Progenitor cell of endocrine pancreas (in vitro differentiated cells): ENCODE results near the gene THAP7. TPM values are rescaled to one million over a fixed set of nuclear protein-coding genes. Genes with fewer than 3 reads are reported as not detected.
A peak's percentile ranks its signal among the peaks of the same experiment; 100 is the strongest.

Source experiments
- DNase-seq: peaks from one replicate; pipeline ENCODE4 v3.0.0; 2021; ENCODE audit warnings: low spot score; ENCODE audit not compliant: unreplicated experiment
- H3K27ac Mint-ChIP-seq: 2 replicates; pipeline ENCODE4 v1.8.0; 2021; ENCODE audit warnings: mild to moderate bottlenecking, moderate library complexity, mixed read lengths
- H3K27me3 Mint-ChIP-seq: 2 replicates; pipeline ENCODE4 v1.8.0; 2021; ENCODE audit warnings: mixed read lengths
- H3K36me3 Mint-ChIP-seq: 2 replicates; pipeline ENCODE4 v1.8.0; 2022; ENCODE audit warnings: mixed read lengths; ENCODE audit not compliant: insufficient read depth
- H3K4me1 Mint-ChIP-seq: 2 replicates; pipeline ENCODE4 v1.8.0; 2021; ENCODE audit warnings: low read depth, mixed read lengths
- H3K4me3 Mint-ChIP-seq: 2 replicates; pipeline ENCODE4 v1.8.0; 2021; ENCODE audit warnings: low read depth, mild to moderate bottlenecking, moderate library complexity, mixed read lengths
- H3K9me3 Mint-ChIP-seq: 2 replicates; pipeline ENCODE4 v1.8.0; 2021; ENCODE audit warnings: low read depth, mixed read lengths
- CTCF ChIP-seq: fragments of 200-600 bp; sonication (generic); IDR thresholded peaks from one replicate; pipeline ENCODE4 v1.5.0; 2021; ENCODE audit warnings: antibody characterized with exemption, mild to moderate bottlenecking; ENCODE audit not compliant: unreplicated experiment
- total RNA-seq: library from RNA; stranded (reverse); gene quantifications from 2 replicates; pipeline ENCODE4 v1.2.1, GENCODE V29; 2021

THAP7 gene
- total RNA-seq, 1 donor from 2014 or later: 17.6 TPM

GRCh38 chr22:21022955-21023614 lies 21.2 kb upstream of the THAP7 start:
- Mint-ChIP-seq H3K36me3 (no peaks in the 10 kb centered on the region), H3K27ac (no peak overlapping the region), H3K4me3 (no peak overlapping the region), H3K9me3 (peaks cover 3% of the 10 kb centered on the region), H3K27me3 (no peaks in the 10 kb centered on the region), H3K4me1 (no peaks in the 10 kb centered on the region)
- peak; percentile 27 for TF ChIP-seq CTCF
- no peak for DNase-seq

- Mint-ChIP-seq H3K9me3 (peaks cover 3% of the 10 kb centered on the region), H3K27me3 (no peaks in the 10 kb centered on the region), H3K4me1 (no peaks in the 10 kb centered on the region), H3K4me3 (no peak overlapping the region), H3K36me3 (no peaks in the 10 kb centered on the region), H3K27ac (no peak overlapping the region)
- no peak for TF ChIP-seq CTCF
- DNase-seq: no peak
Measured at GRCh38 chr22:21022507-21022906, 20.6 kb upstream of the THAP7 start.

- Mint-ChIP-seq H3K4me1 (peaks cover 3% of the 10 kb centered on the region), H3K27ac (peak overlapping the region; percentile 68), H3K9me3 (peaks cover 3% of the 10 kb centered on the region), H3K4me3 (no peak overlapping the region), H3K27me3 (no peaks in the 10 kb centered on the region), H3K36me3 (no peaks in the 10 kb centered on the region)
- TF ChIP-seq CTCF: peak; percentile 40
- DNase-seq: no peak
Measured at GRCh38 chr22:21020802-21021429, 19.0 kb upstream of the THAP7 start.

- Mint-ChIP-seq H3K36me3 (no peaks in the 10 kb centered on the region), H3K27me3 (no peaks in the 10 kb centered on the region), H3K4me3 (no peak overlapping the region), H3K9me3 (peaks cover 3% of the 10 kb centered on the region), H3K27ac (no peak overlapping the region), H3K4me1 (peaks cover 14% of the 10 kb centered on the region)
- no peak for TF ChIP-seq CTCF
- DNase-seq: no peak
Measured at GRCh38 chr22:21018314-21018713, 16.4 kb upstream of the THAP7 start.

- peaks cover 3% of the 10 kb centered on the region for H3K9me3 Mint-ChIP-seq
- DNase-seq: no peak
- no peaks in the 10 kb centered on the region for H3K27me3 Mint-ChIP-seq
- no peak for TF ChIP-seq CTCF
- H3K27ac Mint-ChIP-seq: no peak overlapping the region
- H3K36me3 Mint-ChIP-seq: no peaks in the 10 kb centered on the region
- peaks cover 14% of the 10 kb centered on the region for H3K4me1 Mint-ChIP-seq
- no peak overlapping the region for H3K4me3 Mint-ChIP-seq
Measured at GRCh38 chr22:21016644-21017420, 14.9 kb upstream of the THAP7 start.
